GF-D8 (cell line): Measurements from ENCODE around the gene LAGE3.
A peak's percentile ranks its signal among the peaks of the same experiment; 100 is the strongest.
"Not testable (repeated sequence)": the region's sequence is repeated elsewhere in the genome, so short reads cannot be mapped to it uniquely, and the experiment has no call there.

ENCODE experiments used
- DNase-seq: peaks from one replicate; lab custom pipeline; 2025; lab: John Stamatoyannopoulos, UW

LAGE3 gene

DNA sequence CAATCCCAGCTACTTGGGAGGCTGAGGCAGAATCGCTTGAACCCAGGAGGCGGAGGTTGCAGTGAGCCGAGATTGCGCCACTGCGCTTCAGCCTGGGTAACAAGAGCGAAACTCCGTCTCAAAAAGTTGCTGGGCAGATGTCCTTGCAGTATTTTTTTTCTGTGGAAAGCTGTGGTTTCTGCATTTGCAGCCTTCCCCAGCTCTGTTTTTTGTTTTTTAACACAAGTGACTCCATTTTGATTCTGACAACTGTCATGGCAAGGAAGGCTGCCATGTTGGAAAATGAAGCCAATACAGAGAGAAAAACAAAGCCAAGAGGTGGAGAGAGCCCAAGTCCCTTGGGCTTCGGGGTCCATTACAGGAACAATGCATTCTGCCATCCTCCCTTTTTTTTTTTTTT is 23.0 kb upstream of the LAGE3 start:
- DNase-seq, result no peak

GRCh38 chrX:154501423-154501822 is 22.3 kb upstream of the LAGE3 start:
- not testable (repeated sequence) for DNase-seq

GRCh38 chrX:154496591-154497137 is 17.6 kb upstream of the LAGE3 start:
- DNase-seq, result not testable (repeated sequence)

- DNase-seq, result no peak
Observed at GRCh38 chrX:154495472-154495922, 16.4 kb upstream of the LAGE3 start.

GRCh38 chrX:154494715-154495114 is 15.6 kb upstream of the LAGE3 start:
- no peak for DNase-seq

DNA sequence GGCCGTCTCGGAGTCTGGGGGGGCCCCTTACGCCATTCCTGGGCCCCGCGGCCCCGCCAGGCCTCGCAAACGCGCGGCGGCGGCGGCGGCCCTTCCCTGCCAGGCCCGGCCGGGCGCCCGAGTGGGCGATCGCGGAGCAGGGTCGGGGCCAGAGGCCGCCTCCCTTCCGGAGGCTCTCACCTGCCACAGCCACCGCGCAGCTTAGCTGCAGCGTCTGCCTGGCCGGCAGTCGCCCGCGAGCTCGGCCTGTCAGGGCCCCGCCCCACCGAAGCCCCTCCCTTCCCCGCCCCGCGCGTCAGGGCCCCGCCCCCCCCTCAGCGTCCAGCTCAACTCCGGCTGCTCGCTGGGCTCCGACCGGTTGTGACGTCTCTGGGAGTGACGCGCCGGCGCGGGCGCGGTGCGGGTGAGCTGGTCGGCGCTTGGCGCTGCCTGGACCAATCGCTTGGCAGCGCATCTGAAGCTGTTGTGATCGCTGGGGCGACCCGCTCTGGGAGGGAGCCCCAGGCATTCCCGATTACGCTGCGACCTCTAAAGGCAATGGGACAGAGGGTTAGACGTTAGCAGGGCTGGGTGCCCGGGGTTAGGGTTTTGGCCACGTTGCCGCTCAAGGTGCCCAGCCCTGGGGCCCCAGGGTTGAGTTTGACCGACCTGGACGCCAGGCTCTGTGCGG is 11.5 kb upstream of the LAGE3 start, which contains the start of gene SLC10A3:
Gene SLC10A3 (minus strand): TSS at position 216 of the 670 bp plus-strand sequence. CDS start 1,689 bp downstream, outside the sequence.
- peak; percentile 78 for DNase-seq

- DNase-seq, result no peak
Observed at GRCh38 chrX:154490021-154490413, 10.9 kb upstream of the LAGE3 start.

- no peak for DNase-seq
Observed at GRCh38 chrX:154489182-154489581, 10.1 kb upstream of the LAGE3 start.

GRCh38 chrX:154488336-154489075 is 9.4 kb upstream of the LAGE3 start:
- no peak for DNase-seq

GRCh38 chrX:154487518-154488290 is 8.6 kb upstream of the LAGE3 start:
- DNase-seq, result no peak

- DNase-seq, result no peak
Observed at GRCh38 chrX:154486396-154487207, 7.5 kb upstream of the LAGE3 start, which contains the start of gene UBL4A. Gene UBL4A (minus strand): TSS chrX:154486615. CDS start chrX:154486584, 31 bp downstream.

DNA sequence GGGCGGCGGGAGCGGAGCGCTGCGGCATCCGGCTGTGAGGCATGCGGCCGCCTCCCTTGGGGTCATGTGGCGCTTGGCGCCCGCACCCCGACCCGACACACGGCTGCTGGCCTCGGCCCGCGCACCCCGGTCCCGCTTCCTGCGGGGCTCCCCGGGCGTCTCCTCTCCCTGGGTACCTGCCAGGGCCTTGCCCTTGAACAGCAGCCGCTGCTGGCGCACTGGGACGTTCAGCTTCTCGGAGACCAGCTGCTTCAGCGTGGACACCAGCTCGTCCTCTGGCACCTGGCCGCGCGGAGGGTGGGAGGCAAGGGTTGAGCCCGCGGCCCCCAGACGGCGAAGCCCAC is 6.9 kb upstream of the LAGE3 start:
- DNase-seq, result no peak

- no peak for DNase-seq
Observed at GRCh38 chrX:154485150-154486051, 6.3 kb upstream of the LAGE3 start.

GRCh38 chrX:154484255-154485149 is 5.4 kb upstream of the LAGE3 start:
- no peak for DNase-seq

- no peak for DNase-seq
Observed at GRCh38 chrX:154483325-154483724, 4.2 kb upstream of the LAGE3 start.

- DNase-seq, result no peak
Observed at GRCh38 chrX:154482786-154483185, 3.7 kb upstream of the LAGE3 start.

GRCh38 chrX:154481911-154482601 is 3.0 kb upstream of the LAGE3 start:
- DNase-seq, result no peak

DNA sequence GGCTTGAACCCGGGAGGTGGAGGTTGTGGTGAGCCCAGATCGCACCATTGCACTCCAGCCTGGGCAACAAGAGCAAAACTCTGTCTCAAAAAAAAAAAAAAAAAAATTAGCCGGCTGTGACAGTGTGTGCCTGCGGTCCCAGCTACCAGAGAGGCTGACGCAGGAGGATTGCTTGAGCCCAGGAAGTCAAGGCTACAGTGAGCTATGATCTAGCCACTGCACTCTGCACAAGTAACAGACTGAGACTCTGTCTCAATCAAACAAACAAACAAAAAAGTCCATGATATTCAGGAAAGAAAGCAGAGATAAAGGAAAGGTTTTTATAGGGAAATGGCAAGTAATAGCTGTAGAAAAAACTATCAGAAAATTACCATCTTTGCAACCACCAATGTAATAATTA is 2.1 kb upstream of the LAGE3 start:
- DNase-seq, result no peak
